Testis (tissue), 2 donors: ENCODE data around the gene PARVB.
"Not testable (repeated sequence)": the region's sequence is repeated elsewhere in the genome, so short reads cannot be mapped to it uniquely, and the experiment has no call there.

Experiments used
- POLR2A ChIP-seq: fragments of 450-650 bp; IDR thresholded peaks from one replicate; pipeline ENCODE4 v1.6.1; 2017; ENCODE audit warnings: antibody characterized with exemption, mild to moderate bottlenecking, moderate library complexity
- TF ChIP-seq, protein P1 (sequence below), 3 experiments: fragments of 450-650 bp in 2 of 3; fragments of 200-600 bp in 1 of 3; sonication (generic) in 1 of 3; IDR thresholded peaks; one replicate each; pipeline ENCODE4 v1.5.1; 2016 to 2019; ENCODE audit warnings: antibody characterized with exemption in 3 of 3, mild to moderate bottlenecking in 2 of 3, moderate library complexity in 1 of 3

DNA sequence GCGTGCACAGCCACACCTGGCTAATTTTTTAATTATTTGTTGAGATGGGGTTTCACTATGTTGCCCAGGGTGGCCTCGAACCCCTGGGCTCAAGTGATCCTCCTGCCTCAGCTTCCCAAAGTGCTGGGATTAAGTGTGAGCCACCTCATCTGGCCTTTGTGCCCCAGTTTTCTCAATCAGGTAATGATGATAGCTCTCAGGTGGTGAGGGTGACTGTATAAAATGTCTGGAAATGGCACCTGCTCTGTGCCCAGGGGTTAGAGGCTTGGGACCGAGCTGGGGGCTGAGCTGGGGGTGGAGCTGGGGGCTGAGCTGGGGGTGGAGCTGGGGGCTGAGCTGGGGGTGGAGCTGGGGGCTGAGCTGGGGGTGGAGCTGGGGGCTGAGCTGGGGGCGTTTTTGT, 32.5 kb downstream of the PARVB start:
- TF ChIP-seq, protein P1, sequence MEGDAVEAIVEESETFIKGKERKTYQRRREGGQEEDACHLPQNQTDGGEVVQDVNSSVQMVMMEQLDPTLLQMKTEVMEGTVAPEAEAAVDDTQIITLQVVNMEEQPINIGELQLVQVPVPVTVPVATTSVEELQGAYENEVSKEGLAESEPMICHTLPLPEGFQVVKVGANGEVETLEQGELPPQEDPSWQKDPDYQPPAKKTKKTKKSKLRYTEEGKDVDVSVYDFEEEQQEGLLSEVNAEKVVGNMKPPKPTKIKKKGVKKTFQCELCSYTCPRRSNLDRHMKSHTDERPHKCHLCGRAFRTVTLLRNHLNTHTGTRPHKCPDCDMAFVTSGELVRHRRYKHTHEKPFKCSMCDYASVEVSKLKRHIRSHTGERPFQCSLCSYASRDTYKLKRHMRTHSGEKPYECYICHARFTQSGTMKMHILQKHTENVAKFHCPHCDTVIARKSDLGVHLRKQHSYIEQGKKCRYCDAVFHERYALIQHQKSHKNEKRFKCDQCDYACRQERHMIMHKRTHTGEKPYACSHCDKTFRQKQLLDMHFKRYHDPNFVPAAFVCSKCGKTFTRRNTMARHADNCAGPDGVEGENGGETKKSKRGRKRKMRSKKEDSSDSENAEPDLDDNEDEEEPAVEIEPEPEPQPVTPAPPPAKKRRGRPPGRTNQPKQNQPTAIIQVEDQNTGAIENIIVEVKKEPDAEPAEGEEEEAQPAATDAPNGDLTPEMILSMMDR (IDR thresholded peaks at IDR 0.05), result not testable (repeated sequence)
- not testable (repeated sequence) for TF ChIP-seq POLR2A
